Mucosa of descending colon (tissue), 3 donors: ENCODE results near the gene TMEM184A. TPM values are rescaled to one million over a fixed set of nuclear protein-coding genes. Genes with fewer than 3 reads are reported as not detected.

ENCODE experiments used
- ATAC-seq: fragments of 200-7000 bp; cut with Tn5 transposase; one replicate; pipeline ENCODE4 v1.9.1; 2020; ENCODE audit warnings: mild to moderate bottlenecking, moderate library complexity
- DNase-seq, 3 donors: peaks; one replicate each; pipeline ENCODE4 v3.0.0-alpha.2; 2020
- H3K36me3 ChIP-seq: fragments of 200-600 bp; one replicate; pipeline ENCODE4 v1.8.0; 2021; ENCODE audit warnings: low read depth, mild to moderate bottlenecking
- H3K4me1 ChIP-seq: fragments of 200-600 bp; one replicate; pipeline ENCODE4 v1.8.0; 2021; ENCODE audit warnings: low read depth, mild to moderate bottlenecking
- H3K4me3 ChIP-seq: fragments of 200-600 bp; one replicate; pipeline ENCODE4 v1.8.0; 2021; ENCODE audit warnings: mild to moderate bottlenecking
- H3K9me3 ChIP-seq: fragments of 200-600 bp; one replicate; pipeline ENCODE4 v1.8.0; 2021; ENCODE audit warnings: mild to moderate bottlenecking
- intact Hi-C, 2 donors: fragments of 100-400 bp; cut with DNase I in 1 of 2; cut with micrococcal nuclease in 1 of 2; formaldehyde crosslinking; loops; one replicate each; pipeline versions ENCODE4 v1.11.0 to v1.11.1; 2022; cut with DNase I, micrococcal nuclease
- total RNA-seq, 3 donors: library from RNA; stranded (reverse); fragmentation: NEBNext Ultra II Directional in 2 of 3; extraction: Animal tissue kit (Norgen Biotek cat#: 25700) in 2 of 3; gene quantifications; one replicate each; pipeline versions ENCODE4 v1.2.1 to v1.2.4, GENCODE V29; 2021 to 2023
- TF ChIP-seq, protein P1 (sequence below): fragments of 200-600 bp; IDR thresholded peaks from one replicate; pipeline ENCODE4 v1.8.0; 2022; ENCODE audit warnings: antibody characterized with exemption, mild to moderate bottlenecking
- donor health status: DM: no; HTN: no; CAD: no; lungs with moderate emphysema.
- donor health status: DM: no; HTN: no; CAD: no.
- donor health status: DM: no; HTN: yes; CAD: no.

The TMEM184A gene
- total RNA-seq, 3 donors from 2014 or later, result 36.7 to 87.9 (median 66.0) TPM

- H3K36me3 ChIP-seq, result no peaks in the 10 kb centered on the region
- H3K4me3 ChIP-seq, result no peak overlapping the region
- intact Hi-C loops, result no loop called here
- DNase-seq (no peak), ATAC-seq (no peak)
- no peaks in the 10 kb centered on the region for H3K9me3 ChIP-seq
- TF ChIP-seq, protein P1, sequence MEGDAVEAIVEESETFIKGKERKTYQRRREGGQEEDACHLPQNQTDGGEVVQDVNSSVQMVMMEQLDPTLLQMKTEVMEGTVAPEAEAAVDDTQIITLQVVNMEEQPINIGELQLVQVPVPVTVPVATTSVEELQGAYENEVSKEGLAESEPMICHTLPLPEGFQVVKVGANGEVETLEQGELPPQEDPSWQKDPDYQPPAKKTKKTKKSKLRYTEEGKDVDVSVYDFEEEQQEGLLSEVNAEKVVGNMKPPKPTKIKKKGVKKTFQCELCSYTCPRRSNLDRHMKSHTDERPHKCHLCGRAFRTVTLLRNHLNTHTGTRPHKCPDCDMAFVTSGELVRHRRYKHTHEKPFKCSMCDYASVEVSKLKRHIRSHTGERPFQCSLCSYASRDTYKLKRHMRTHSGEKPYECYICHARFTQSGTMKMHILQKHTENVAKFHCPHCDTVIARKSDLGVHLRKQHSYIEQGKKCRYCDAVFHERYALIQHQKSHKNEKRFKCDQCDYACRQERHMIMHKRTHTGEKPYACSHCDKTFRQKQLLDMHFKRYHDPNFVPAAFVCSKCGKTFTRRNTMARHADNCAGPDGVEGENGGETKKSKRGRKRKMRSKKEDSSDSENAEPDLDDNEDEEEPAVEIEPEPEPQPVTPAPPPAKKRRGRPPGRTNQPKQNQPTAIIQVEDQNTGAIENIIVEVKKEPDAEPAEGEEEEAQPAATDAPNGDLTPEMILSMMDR, result no peak
- H3K4me1 ChIP-seq, result no peaks in the 10 kb centered on the region
Observed at GRCh38 chr7:1596181-1597043, 40.4 kb upstream of the TMEM184A start.

GRCh38 chr7:1595636-1596035, 39.6 kb upstream of the TMEM184A start:
- H3K36me3 ChIP-seq, result no peaks in the 10 kb centered on the region
- TF ChIP-seq, protein P1, result no peak
- H3K4me1 ChIP-seq, result no peaks in the 10 kb centered on the region
- ATAC-seq (no peak), DNase-seq (no peak)
- intact Hi-C loops, result no loop called here
- no peak overlapping the region for H3K4me3 ChIP-seq
- no peaks in the 10 kb centered on the region for H3K9me3 ChIP-seq

DNA sequence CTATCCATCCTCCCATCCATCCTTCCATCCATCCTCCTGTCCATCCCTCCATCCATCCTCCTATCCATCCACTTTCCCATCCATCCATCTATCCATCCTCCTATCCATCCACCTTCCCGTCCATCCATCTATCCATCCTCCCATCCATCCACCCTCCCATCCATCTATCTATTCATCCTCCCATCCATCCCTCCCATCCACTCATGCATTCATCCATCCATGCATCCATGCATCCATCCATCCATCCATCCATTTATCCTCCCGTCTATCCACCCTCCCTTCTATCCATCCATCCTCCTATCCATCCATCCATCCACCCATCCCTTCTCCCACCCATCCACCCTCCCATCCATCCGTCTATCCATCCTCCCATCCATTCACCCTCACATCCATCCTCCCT, 39.0 kb upstream of the TMEM184A start:
- Histone ChIP-seq H3K4me3 (no peak overlapping the region), H3K9me3 (no peaks in the 10 kb centered on the region), H3K4me1 (no peaks in the 10 kb centered on the region), H3K36me3 (no peaks in the 10 kb centered on the region)
- intact Hi-C loops, result no loop called here
- ATAC-seq, result no peak
- no peak for DNase-seq
- TF ChIP-seq, protein P1, result no peak

GRCh38 chr7:1593904-1594421, 38.0 kb upstream of the TMEM184A start:
- no peak overlapping the region for H3K4me3 ChIP-seq
- intact Hi-C loops, result no loop called here
- DNase-seq (peak in 1 of 3 donors; percentile 20), ATAC-seq (no peak)
- no peaks in the 10 kb centered on the region for H3K4me1 ChIP-seq
- peaks cover 3% of the 10 kb centered on the region for H3K9me3 ChIP-seq
- TF ChIP-seq, protein P1, result no peak
- H3K36me3 ChIP-seq, result no peaks in the 10 kb centered on the region

DNA sequence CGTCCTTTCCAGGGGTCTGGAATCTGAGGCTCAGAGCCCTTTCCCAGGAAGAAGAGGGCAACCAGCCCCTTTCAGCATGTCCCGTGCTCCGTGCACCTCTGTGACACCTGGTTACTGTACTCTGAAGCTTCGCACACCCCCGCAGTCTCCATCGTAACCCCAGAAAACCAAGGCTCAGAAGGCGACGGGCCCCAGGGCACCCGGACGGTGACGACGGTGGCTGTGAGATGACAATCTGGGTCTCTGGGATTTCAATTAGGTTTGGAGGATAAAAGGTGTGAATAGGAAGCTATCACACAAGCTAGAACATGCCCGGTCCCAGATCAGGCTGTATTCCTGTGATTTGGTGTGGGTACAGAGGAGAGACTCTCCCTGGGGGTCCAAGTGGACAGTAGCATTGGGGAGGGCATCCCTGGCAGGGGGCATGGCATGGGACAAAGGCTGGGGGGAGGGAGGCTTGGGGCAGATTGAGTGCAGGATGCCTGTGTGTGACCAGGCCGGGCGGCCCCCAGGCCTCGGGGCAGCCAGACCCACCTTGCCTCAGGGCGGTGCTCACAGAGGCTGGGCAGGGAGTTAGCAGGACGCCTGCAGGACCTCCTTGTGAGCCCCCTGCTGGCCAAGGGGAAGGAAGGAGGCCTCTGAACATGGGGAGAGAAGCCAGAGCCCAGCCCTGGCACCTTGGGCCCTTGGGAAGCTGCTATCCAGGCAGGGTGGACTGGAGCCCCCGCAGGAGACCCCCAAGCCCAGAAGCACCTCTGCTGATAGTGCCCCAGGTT, 37.3 kb upstream of the TMEM184A start:
- no peaks in the 10 kb centered on the region for H3K4me1 ChIP-seq
- TF ChIP-seq, protein P1, result no peak
- peaks cover 8% of the 10 kb centered on the region for H3K9me3 ChIP-seq
- peak in 1 of 3 donors; percentile 42 for DNase-seq
- intact Hi-C loops, result no loop called here
- H3K4me3 ChIP-seq, result no peak overlapping the region
- peak; percentile 26 for ATAC-seq
- H3K36me3 ChIP-seq, result no peaks in the 10 kb centered on the region
